NCI-H748 treated with DMSO at 0.1 percent for 48 hours (cell line): ENCODE results near the gene WFDC6.
"Not testable (repeated sequence)": the region's sequence is repeated elsewhere in the genome, so short reads cannot be mapped to it uniquely, and the experiment has no call there.

Experiments used
- DNase-seq: peaks from one replicate; lab custom pipeline; 2025; lab: John Stamatoyannopoulos, UW

WFDC6 gene

GRCh38 chr20:45539382-45539781 is at the start of gene WFDC6:
Gene WFDC6, minus strand, starts transcription at chr20:45539482. Its CDS starts 75 bp downstream, at chr20:45539407.
- DNase-seq: no peak

GRCh38 chr20:45588800-45589199 is 49.5 kb upstream of the WFDC6 start:
- no peak for DNase-seq

- DNase-seq: not testable (repeated sequence)
Measured at GRCh38 chr20:45585986-45586385, 46.7 kb upstream of the WFDC6 start.

- DNase-seq: not testable (repeated sequence)
Measured at GRCh38 chr20:45584294-45584693, 45.0 kb upstream of the WFDC6 start.

- no peak for DNase-seq
Measured at GRCh38 chr20:45583502-45583901, 44.2 kb upstream of the WFDC6 start.

GRCh38 chr20:45581702-45582101 is 42.4 kb upstream of the WFDC6 start:
- DNase-seq: no peak

GRCh38 chr20:45579184-45579583 is 39.9 kb upstream of the WFDC6 start, which contains the start of gene WFDC8:
Gene WFDC8, minus strand, starts transcription at chr20:45579284. Its CDS starts 37 bp downstream, at chr20:45579247.
- DNase-seq: no peak

- DNase-seq: no peak
Measured at GRCh38 chr20:45578231-45578630, 38.9 kb upstream of the WFDC6 start.

- no peak for DNase-seq
Measured at GRCh38 chr20:45576995-45577394, 37.7 kb upstream of the WFDC6 start.

GRCh38 chr20:45575931-45576330 is 36.6 kb upstream of the WFDC6 start:
- DNase-seq: no peak

GRCh38 chr20:45569650-45570049 is 30.4 kb upstream of the WFDC6 start:
- not testable (repeated sequence) for DNase-seq

- no peak for DNase-seq
Measured at GRCh38 chr20:45564760-45565276, 25.5 kb upstream of the WFDC6 start.

GRCh38 chr20:45555198-45555597 is 15.9 kb upstream of the WFDC6 start:
- no peak for DNase-seq

GRCh38 chr20:45552456-45552855 is 13.2 kb upstream of the WFDC6 start:
- no peak for DNase-seq

GRCh38 chr20:45550765-45551164 is 11.5 kb upstream of the WFDC6 start:
- no peak for DNase-seq

- no peak for DNase-seq
Measured at GRCh38 chr20:45548410-45548809, 9.1 kb upstream of the WFDC6 start.

- no peak for DNase-seq
Measured at GRCh38 chr20:45547206-45547770, 8.0 kb upstream of the WFDC6 start, which contains the start of gene EPPIN. Gene EPPIN, minus strand, starts transcription at chr20:45547401. Its CDS starts 44 bp downstream, at chr20:45547357.

GRCh38 chr20:45545754-45546453 is 6.6 kb upstream of the WFDC6 start:
- DNase-seq: no peak

GRCh38 chr20:45545351-45545750 is 6.1 kb upstream of the WFDC6 start:
- no peak for DNase-seq

GRCh38 chr20:45538209-45538799 is 978 bp downstream of the WFDC6 start:
- no peak for DNase-seq

GRCh38 chr20:45527294-45527693 is 12.0 kb downstream of the WFDC6 start:
- no peak for DNase-seq

GRCh38 chr20:45523821-45524220 is 15.5 kb downstream of the WFDC6 start:
- no peak for DNase-seq

GRCh38 chr20:45518282-45518681 is 21.0 kb downstream of the WFDC6 start:
- DNase-seq: no peak
